DMS53 treated with DMSO at 0.1 percent for 48 hours (cell line): Measurements from ENCODE around the gene FKBP8.
A peak's percentile ranks its signal among the peaks of the same experiment; 100 is the strongest.

Experiments
- DNase-seq: peaks from one replicate; lab custom pipeline; 2025; ENCODE audit not compliant: unreplicated experiment; lab: John Stamatoyannopoulos, UW

Gene FKBP8

GRCh38 chr19:18522124-18522861 is 21.1 kb downstream of the FKBP8 start:
- DNase-seq = peak; percentile 96

DNA sequence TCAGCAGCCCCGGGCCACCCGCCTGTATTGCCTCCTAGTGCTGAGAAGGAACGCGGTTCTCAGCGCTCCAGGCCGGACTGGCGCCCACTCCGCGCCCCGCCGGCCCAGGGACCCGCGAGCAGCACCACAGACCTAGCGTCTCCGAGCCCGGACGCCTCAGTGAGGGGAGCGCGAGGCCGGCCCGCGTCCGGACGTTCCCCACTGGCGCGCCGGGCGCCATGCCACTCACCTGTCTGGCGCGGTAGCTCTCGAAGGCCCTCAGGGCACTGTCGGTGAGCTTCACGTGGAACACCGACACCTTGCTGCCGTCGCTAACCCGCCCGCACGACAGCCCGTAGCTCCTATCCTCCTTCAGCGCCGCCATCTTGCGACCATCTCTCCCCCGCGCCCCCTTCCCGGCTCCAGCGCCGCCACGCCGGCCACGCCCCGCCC is 21.7 kb downstream of the FKBP8 start, which contains the start of gene ELL:
Gene ELL, minus strand, starts transcription at position 379 of the 432 bp plus-strand sequence. Its CDS starts 15 bp downstream, at position 364.
- no peak for DNase-seq

DNA sequence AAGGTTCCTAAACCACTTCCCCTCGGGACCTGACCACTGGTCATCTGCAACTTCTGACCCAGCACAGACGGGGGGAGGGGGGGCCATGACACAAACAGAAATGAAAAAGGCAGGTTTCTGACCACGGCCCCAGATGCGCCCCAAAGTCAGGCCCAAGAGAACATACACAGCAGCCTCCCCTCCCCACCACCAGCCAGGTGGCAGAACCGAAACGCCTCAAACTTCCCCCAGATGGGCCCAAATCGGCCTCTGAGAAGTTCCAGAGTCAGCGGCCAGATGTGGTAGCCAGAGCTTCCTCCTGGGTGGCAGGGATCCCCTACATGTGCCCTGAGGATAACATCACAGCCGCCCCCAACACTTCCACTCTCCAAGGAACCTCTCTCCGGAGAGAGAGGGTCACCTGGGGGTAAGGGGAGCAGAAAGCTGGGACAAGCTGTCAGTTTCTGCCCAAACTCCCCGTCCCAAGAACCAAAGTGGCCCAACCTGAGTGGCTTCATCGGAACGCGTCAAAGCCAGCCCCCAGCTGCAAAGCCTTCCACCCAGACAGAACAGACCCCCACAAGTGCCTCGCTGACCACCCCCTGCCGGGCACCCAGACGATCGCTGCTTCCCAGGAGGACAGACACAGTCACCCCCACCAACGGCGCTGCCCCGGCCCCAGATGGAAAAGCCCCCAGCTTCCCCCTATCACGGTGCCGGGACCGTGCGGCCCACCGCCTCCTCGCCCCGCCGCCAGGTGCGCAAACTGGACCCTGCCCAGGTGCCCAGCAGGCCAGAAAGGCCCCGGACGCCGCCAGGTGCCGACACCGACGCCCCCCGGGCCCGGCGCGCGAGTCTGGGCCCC is 22.3 kb downstream of the FKBP8 start:
- DNase-seq = no peak

- peak; percentile 45 for DNase-seq
Measured at GRCh38 chr19:18519962-18520847, 23.2 kb downstream of the FKBP8 start.

DNA sequence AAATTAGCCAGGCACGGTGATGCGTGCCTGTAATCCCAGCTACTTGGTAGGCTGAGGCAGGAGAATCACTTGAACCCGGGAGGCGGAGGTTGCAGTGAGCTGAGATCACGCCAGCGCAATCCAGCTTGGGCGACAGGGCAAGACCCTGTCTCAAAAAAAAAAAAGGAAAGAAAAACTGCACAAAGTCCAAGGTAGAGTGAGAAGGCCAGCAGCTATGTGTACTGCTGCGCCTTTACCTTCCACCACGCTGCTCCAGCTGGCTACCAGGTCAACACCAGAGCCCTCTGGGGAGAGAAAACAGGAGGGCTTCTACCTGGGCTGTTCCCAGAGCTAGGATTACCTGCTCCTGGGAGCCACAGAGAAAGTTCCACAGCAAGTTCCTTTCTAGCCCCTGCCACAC is 24.7 kb downstream of the FKBP8 start:
- no peak for DNase-seq

DNA sequence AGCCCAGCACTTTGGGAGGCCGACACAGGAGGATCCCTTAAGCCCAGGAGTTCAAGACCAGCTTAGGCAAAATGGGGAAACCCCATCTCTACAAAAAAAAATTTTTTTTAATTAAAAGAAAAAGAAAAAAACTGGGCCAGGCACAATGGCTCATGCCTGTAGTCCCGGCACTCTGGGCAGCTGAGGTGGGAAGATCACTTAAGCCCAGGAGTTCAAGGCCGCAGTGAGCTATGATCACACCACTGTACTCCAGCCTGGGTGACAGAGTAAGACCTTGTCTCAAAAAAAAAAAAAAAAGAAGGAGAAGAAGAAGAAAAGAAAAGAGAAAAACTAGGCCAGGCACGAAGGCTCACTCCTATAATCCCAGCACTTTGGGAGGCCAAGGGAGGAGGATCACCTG is 25.8 kb downstream of the FKBP8 start:
- no peak for DNase-seq

DNA sequence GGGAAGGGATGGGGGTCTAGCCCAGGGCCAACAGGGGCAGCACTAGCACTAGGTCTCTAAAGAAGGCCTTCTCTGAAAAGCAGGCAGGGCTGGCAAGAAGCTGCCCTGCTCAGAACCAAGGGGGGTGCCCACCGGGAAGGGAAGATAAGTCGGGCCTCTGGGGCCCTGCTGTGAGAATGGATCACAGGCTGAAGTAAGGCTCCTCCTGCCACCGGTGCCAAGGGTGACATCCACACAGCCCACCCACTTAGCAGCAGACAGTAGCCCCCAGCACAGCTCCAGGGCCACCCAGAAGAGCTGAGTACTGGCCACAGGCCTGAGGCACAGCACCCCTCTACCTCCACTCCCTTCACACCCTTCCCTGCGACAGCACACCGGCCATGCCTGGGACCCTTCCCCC is 27.4 kb downstream of the FKBP8 start:
- no peak for DNase-seq

- no peak for DNase-seq
Measured at GRCh38 chr19:18514800-18515682, 28.3 kb downstream of the FKBP8 start.

DNA sequence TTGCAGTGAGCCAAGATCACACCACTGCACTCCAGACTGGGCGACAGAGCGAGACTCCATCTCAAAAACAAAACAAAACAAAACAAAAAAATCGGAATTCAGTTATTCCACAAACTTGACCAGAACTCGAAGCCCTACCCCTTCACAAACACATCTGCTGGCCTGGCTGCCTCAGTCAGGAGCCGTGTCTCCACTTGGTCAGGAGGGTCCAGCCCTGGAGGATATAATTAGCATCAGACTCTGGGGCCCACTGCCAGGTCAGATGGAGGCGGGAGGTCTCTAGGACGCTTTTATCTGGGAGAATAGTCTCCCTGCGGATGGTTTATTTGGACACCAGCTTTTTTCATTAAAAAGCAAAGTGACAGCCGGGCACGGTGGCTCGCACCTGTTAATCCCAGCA is 29.5 kb downstream of the FKBP8 start:
- DNase-seq = no peak

GRCh38 chr19:18510216-18510615 is 33.2 kb downstream of the FKBP8 start:
- DNase-seq = no peak

GRCh38 chr19:18508585-18508984 is 34.8 kb downstream of the FKBP8 start:
- no peak for DNase-seq

GRCh38 chr19:18507727-18508440 is 35.5 kb downstream of the FKBP8 start:
- DNase-seq = no peak

DNA sequence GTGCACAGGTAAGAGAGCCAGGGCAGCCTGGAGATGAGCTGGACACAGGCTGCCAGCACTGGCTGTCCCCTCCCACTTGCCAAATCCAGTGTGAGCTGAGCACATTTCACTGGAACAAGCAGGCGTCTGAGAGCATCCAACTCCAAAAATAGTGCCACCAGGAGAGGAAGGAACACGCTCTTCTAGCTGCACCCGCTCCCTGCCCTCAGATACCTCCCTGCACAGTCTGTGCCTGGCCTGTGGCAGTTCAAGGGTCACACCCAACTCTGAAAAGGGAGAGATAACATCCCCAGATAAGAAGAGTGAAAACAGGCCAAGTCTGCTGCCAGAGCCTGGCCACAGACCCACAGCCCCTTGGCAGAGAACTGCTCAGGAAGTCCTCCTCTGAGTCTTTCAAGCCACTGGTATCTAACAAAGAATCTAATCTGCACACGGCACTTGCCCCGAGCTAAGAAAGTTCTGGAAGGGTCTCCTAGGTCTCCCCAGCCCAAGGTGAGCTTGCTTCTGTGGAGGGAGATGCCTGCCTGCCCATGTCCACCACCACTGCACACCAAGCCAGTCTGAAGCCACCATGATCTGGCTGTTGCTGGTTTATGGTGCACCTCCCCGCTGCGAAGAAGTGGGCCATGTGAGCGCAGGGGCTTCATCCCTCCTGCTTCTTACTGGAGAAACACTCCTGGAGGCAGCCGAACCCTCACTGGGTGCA is 36.2 kb downstream of the FKBP8 start:
- no peak for DNase-seq

DNA sequence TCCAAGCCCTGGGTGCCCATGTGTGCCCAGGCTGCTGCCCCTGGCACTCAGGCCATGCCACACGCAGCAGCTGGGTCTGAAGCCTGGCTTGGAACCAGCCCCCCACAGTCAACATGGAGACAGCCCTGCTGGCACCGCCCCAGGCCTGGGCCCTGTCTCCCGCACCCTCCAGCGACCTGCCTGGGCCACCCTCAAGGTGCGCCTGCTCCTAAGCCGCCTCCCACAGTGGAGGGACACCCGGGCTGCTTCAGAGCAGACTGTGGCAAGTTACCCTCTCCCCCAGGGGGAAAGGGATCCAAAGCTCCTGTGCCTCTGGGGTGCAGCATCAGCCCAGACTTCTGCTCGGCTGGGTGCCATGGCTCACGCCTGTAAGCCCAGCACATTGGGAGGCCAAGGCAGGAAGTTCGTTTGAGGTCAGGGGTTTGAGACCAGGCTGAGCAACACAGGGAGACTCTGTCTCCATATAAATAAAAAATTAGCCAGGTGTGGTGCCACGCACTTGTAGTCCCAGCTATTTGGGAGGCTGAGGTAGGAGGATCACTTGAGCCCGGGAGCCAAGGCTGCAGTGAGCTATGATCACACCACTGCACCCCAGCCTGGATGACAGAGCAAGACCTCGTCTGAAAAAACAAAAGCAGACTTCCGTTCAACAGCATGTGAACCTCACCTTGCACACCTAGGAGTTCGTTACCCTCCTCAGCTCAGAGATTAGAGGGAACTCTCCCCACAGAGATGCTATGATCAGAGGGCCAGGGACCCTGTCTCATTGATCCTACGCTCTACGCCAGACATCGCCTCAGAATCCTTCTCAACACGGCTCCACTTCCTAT is 37.1 kb downstream of the FKBP8 start:
- no peak for DNase-seq

DNA sequence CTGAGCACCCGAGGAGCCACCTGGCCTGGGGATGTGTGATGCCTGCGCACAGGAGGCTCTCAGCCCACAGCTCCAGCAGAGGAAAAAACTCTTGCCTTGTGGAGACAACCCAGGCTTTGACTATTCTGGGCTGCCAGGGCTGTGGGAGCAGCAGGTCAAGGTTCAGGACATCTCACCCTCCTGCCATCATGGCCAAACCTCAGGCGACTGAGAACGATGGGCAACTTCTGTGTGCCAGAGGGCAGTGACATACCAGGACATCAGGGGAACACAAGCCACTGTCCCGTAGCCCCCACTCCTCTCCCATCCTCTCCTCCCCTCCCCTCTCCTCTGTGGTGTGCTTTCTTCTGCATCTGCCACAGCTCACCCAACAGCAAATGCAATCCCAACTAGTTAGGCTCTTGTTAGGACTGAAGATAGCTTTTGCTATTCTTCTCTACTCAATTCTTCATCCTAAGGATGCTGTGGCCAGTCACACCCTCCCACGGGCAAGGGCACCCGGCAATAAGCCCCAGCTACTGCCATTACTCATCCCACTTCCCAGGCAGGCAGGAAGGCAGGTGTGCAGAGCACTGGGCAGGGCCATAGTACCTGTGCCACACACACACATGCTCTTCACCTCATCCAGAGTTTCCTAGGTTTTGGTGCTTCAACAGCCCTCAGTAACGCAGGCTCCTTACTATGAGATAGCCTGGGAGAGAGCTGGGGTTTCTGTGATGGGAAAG is 38.3 kb downstream of the FKBP8 start:
- peak; percentile 49 for DNase-seq

GRCh38 chr19:18503971-18504885 is 39.1 kb downstream of the FKBP8 start:
- DNase-seq = peak; percentile 80
